Activated T-cell treated with anti-CD3 and anti-CD28 coated beads, Interleukin-2, amount 50 U/mL, for 48 hours (primary cell): ENCODE results near the gene UBXN11.

Experiments
- DNase-seq, 2 experiments: peaks; one replicate each; pipeline ENCODE4 v3.0.0-alpha.2; 2020

The UBXN11 gene

GRCh38 chr1:26284597-26285347 lies 21.7 kb downstream of the UBXN11 start:
- DNase-seq: peak; percentile 96

- peak in 1 of 2 experiments; percentile 38 for DNase-seq
Measured at GRCh38 chr1:26283871-26284596, 22.4 kb downstream of the UBXN11 start.

GRCh38 chr1:26283279-26283853 lies 23.1 kb downstream of the UBXN11 start:
- DNase-seq: peak; percentile 34 to 46

- peak in 1 of 2 experiments; percentile 32 for DNase-seq
Measured at GRCh38 chr1:26282401-26282918, 24.0 kb downstream of the UBXN11 start.

GRCh38 chr1:26281971-26282370 lies 24.5 kb downstream of the UBXN11 start:
- peak in 1 of 2 experiments; percentile 26 for DNase-seq

- DNase-seq: peak; percentile 38 to 46
Measured at GRCh38 chr1:26281091-26281958, 25.1 kb downstream of the UBXN11 start.

GRCh38 chr1:26280333-26281042 lies 25.9 kb downstream of the UBXN11 start:
- DNase-seq: peak in 1 of 2 experiments; percentile 30

GRCh38 chr1:26279456-26280332 lies 26.7 kb downstream of the UBXN11 start, which contains the start of gene SH3BGRL3:
TSS of gene SH3BGRL3 (plus strand) at chr1:26280086. CDS start at chr1:26280156, 70 bp downstream.
- DNase-seq: peak; percentile 88 to 91

- DNase-seq: peak; percentile 70 to 72
Measured at GRCh38 chr1:26278724-26279455, 27.5 kb downstream of the UBXN11 start.

- peak; percentile 35 to 42 for DNase-seq
Measured at GRCh38 chr1:26278303-26278702, 28.1 kb downstream of the UBXN11 start.

- peak in 1 of 2 experiments; percentile 23 for DNase-seq
Measured at GRCh38 chr1:26277719-26278118, 28.7 kb downstream of the UBXN11 start.

- peak in 1 of 2 experiments; percentile 19 for DNase-seq
Measured at GRCh38 chr1:26277261-26277661, 29.2 kb downstream of the UBXN11 start.

- no peak for DNase-seq
Measured at GRCh38 chr1:26276432-26276838, 30.0 kb downstream of the UBXN11 start.

- peak; percentile 90 to 91 for DNase-seq
Measured at GRCh38 chr1:26275580-26276431, 30.6 kb downstream of the UBXN11 start.

GRCh38 chr1:26274801-26275425 lies 31.5 kb downstream of the UBXN11 start:
- peak in 1 of 2 experiments; percentile 42 for DNase-seq

- DNase-seq: no peak
Measured at GRCh38 chr1:26269198-26269550, 37.3 kb downstream of the UBXN11 start.

GRCh38 chr1:26268290-26269197 lies 37.9 kb downstream of the UBXN11 start:
- no peak for DNase-seq
